Measurements from ENCODE around the gene ZNF785.
"Not testable (repeated sequence)": the region's sequence is repeated elsewhere in the genome, so short reads cannot be mapped to it uniquely, and the experiment has no call there.

ZNF785 gene

GRCh38 chr16:30602616-30603277, 17.2 kb upstream of the ZNF785 start:
- DNase-seq (ENCODE audit: low read depth in 2 of 2): peak; percentile 12 to 44
- H3K4me3 ChIP-seq (replicated peaks in 1 of 2; ENCODE audit: low read depth in 2 of 2, low read length in 2 of 2): no peak overlapping the region
- TF ChIP-seq CTCF (IDR thresholded peaks at IDR 0.05; ENCODE audit: low read depth, low read length): no peak

GRCh38 chr16:30601966-30602365, 16.5 kb upstream of the ZNF785 start:
- DNase-seq (ENCODE audit: low read depth in 2 of 2): no peak
- no peak for TF ChIP-seq CTCF (IDR thresholded peaks at IDR 0.05; ENCODE audit: low read depth, low read length)
- H3K4me3 ChIP-seq (replicated peaks in 1 of 2; ENCODE audit: low read depth in 2 of 2, low read length in 2 of 2): no peak overlapping the region

- no peak for TF ChIP-seq CTCF (IDR thresholded peaks at IDR 0.05; ENCODE audit: low read depth, low read length)
- DNase-seq (ENCODE audit: low read depth in 2 of 2): no peak
- H3K4me3 ChIP-seq (replicated peaks in 1 of 2; ENCODE audit: low read depth in 2 of 2, low read length in 2 of 2): no peak overlapping the region
These were observed 15.4 kb upstream of the ZNF785 start for GRCh38 chr16:30600929-30601328.

DNA sequence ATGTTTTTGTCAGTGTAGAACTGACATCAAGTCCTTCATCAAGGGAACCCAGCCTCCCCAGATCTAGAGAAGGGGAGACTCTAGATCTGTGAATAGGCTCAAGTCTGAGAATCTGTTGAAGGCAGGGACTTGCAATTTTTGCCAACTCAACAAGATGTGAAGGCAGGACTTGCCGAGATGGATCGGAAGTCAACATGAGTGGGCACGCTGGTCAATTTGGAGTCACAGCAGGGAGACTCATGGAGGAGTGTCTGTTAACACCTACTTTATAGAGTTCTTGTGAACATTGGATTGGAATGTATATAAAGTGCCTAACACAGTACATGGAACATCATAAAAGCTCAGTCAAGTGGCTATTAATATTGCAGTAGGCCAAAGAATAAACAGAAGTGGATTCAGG, 14.7 kb upstream of the ZNF785 start:
- no peak for DNase-seq (ENCODE audit: low read depth in 2 of 2)
- TF ChIP-seq CTCF (IDR thresholded peaks at IDR 0.05; ENCODE audit: low read depth, low read length): no peak
- no peak overlapping the region for H3K4me3 ChIP-seq (replicated peaks in 1 of 2; ENCODE audit: low read depth in 2 of 2, low read length in 2 of 2)

GRCh38 chr16:30592871-30593270, 7.4 kb upstream of the ZNF785 start:
- TF ChIP-seq CTCF (IDR thresholded peaks at IDR 0.05; ENCODE audit: low read depth, low read length): no peak
- no peak for DNase-seq (ENCODE audit: low read depth in 2 of 2)
- H3K4me3 ChIP-seq (replicated peaks in 1 of 2; ENCODE audit: low read depth in 2 of 2, low read length in 2 of 2): no peak overlapping the region

DNA sequence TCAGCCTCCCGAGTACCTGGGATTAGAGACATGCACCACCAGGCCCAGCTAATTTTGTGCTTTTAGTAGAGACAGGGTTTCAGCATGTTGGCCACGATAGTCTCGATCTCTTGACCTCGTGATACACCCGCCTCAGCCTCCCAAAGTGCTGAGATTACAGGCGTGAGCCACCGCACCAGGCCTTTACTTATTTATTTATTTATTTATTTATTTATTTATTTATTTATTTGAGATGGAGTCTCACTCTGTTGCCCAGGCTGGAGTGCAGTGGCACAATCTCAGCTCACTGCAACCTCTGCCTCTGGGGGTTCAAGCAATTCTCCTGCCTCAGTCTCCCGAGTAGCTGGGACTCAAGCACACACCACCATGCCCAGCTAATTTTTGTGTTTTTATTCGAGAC, 5.4 kb upstream of the ZNF785 start:
- H3K4me3 ChIP-seq (replicated peaks in 1 of 2; ENCODE audit: low read depth in 2 of 2, low read length in 2 of 2); DNase-seq (ENCODE audit: low read depth in 2 of 2): not testable (repeated sequence)

DNA sequence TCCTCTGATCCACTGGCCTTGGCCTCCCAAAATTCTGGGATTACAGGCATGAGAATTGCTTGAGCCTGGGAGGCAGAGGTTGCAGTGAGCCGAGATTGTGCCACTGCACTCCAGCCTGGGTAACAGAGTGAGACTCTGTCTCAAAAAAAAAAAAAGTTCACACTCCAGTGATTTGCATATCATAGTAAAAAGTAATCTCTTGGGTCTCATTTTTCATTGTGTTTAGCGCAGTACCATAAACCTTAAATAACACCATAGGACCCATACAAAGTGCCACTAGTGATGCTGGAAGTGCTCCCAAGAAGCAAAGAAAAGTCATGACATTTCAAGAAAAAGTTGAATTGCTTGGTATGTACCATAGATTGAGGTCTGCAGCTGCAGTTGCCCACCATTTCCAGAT, 4.1 kb upstream of the ZNF785 start:
- H3K4me3 ChIP-seq (replicated peaks in 1 of 2; ENCODE audit: low read depth in 2 of 2, low read length in 2 of 2); DNase-seq (ENCODE audit: low read depth in 2 of 2): not testable (repeated sequence)

DNA sequence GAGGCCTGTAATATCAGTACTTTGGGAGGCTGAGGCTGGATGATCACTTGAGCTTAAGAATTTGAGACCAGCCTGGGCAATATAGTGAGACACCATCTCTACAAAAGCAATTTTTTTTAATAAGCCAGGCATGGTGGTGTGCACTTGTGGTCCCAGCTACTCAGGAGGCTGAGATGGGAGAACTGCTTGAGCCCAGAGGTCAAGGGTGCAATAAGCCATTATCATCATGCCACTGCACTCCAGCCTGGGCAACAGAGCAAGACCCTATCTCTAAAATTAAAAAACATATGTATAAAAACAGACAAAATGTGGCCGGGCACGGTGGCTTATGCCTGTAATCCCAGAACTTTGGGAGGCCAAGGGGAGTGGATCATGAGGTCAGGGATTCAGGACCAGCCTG, 3.2 kb upstream of the ZNF785 start:
- no peak for TF ChIP-seq CTCF (IDR thresholded peaks at IDR 0.05; ENCODE audit: low read depth, low read length)
- H3K4me3 ChIP-seq (replicated peaks in 1 of 2; ENCODE audit: low read depth in 2 of 2, low read length in 2 of 2): no peak overlapping the region
- no peak for DNase-seq (ENCODE audit: low read depth in 2 of 2)
